ENCODE data around the gene DDX39B. TPM values are rescaled to one million over a fixed set of nuclear protein-coding genes. Genes with fewer than 3 reads are reported as not detected.

DDX39B gene
- total RNA-seq (2012; rRNA removed) (640 and 796 TPM in 2 replicates), polyA plus RNA-seq (2012; rRNA removed) (371 and 477 TPM in 2 replicates), Bru-seq, nascent RNA (percentile 67 among the genes with signal in this experiment), BruChase-seq, experiment 1, labeled RNA remaining after a 6-hour chase (percentile 73 among the genes with signal in this experiment), BruChase-seq, experiment 2, labeled RNA remaining after a 2-hour chase (percentile 75 among the genes with signal in this experiment)
- 398 and 588 TPM in 2 replicates for polyA plus RNA-seq (2012; cell fraction: cytosol; rRNA removed)
- polyA plus RNA-seq (2012; cell fraction: nucleus; rRNA removed; ENCODE audit: low replicate concordance) = 1,377 and 2,192 TPM in 2 replicates
- long read RNA-seq, full-length matches to known transcripts = 73 of 96 reads
- long read RNA-seq, partial matches to known transcripts = 5 of 96 reads
- long read RNA-seq, other reads (novel, unspliced or antisense) = 18 of 96 reads

DNA sequence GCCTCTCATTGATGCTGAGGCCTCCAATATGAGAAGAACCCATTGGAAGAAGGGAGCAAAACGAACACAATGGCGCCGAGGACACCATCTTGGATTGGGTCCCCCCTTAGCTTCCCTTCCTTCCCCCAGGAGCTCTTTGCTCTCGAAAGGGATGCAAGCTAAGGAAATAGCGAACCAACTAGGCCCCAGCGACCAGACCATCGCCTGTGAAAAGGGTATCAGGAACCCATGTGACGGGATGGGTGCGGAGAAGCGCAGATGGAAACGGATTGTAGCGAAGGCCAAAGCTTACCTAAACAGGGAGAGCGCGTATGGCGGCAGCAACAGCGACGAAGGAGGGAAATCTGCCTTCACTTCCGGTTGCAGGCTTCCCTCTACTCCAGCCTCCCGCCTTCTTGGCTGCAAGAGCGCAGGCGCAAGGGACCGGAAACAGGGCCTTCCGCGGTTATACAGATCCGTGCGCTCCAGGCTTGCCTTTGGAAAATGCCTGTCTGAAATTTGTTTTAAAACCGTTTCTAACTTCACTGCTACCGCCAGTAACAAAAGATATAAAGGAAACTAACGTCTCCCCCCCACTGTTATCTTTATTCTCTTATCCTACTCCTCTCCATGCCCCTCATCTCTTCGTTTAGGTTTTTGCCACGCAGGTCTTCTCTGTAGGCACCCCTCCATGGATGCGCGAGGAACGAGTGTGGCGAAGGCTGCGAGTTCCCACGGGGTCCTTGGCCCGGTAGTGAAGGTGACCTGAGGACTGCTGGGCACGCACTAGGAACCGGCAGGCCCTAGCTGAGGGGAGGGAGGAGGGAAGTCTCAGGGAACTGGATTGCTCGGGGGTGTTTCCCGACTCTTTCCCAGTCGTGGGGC lies at the start of gene DDX39B:
Gene DDX39B (minus strand): TSS at position 346 of the 864 bp plus-strand sequence. CDS start 1,471 bp downstream, outside the sequence.
- H3K27ac ChIP-seq (ENCODE audit: insufficient read depth, low read length) = peak within 1 kb of the TSS; percentile 83
- H2BK5ac ChIP-seq (ENCODE audit: low read depth, low read length, poor library complexity, severe bottlenecking) = peak within 1 kb of the TSS; percentile 99
- DNase-seq (peak; percentile 98), ATAC-seq (ENCODE audit: low read depth) (peak; percentile 83)
- intact Hi-C loops (cut with micrococcal nuclease) (loop anchor here (1.0 kb wide), 2 partner anchors 49 to 143 kb away; no protein-coding TSS in a partner anchor), in situ Hi-C loops (cut with MboI; ENCODE audit: low sequenced_read_pairs) (loop anchor here (5.0 to 10.0 kb wide), 2 partner anchors 50 to 293 kb away; no protein-coding TSS in a partner anchor), dilution Hi-C loops (cut with HindIII; ENCODE audit: low sequenced_read_pairs, unreplicated experiment) (no loop called here)
- H3K4me3 ChIP-seq (ENCODE audit: insufficient read depth, low read depth, low read length) = peak within 1 kb of the TSS; percentile 72
- peaks cover 10% of the 10 kb centered on the region for H3K4me1 ChIP-seq (ENCODE audit: control insufficient read depth, insufficient read depth, low read length)
- H2AK5ac ChIP-seq (ENCODE audit: low read depth, low read length) = peak within 1 kb of the TSS; percentile 99
- H3K36me3 ChIP-seq (ENCODE audit: control insufficient read depth, insufficient read depth, low read length) = peaks cover 26% of the 10 kb centered on the region
- BruUV-seq (replicated peaks) = no TSS peak
- H3K4me2 ChIP-seq (ENCODE audit: low read depth, low read length) = peak within 1 kb of the TSS; percentile 85
- H4K8ac ChIP-seq (ENCODE audit: low read depth in 2 of 2, low read length in 2 of 2) = peak within 1 kb of the TSS; percentile 87 to 99
- H2BK15ac ChIP-seq (ENCODE audit: low read depth, low read length) = peak within 1 kb of the TSS; percentile 67; the same call in 1 of the 3 replicates
- peak within 1 kb of the TSS; percentile 85 for H2BK120ac ChIP-seq (ENCODE audit: low read depth, low read length)
- H4K5ac ChIP-seq (ENCODE audit: low read depth, low read length) = peak within 1 kb of the TSS; percentile 87
- H3K18ac ChIP-seq (ENCODE audit: low read depth, low read length) = peak within 1 kb of the TSS; percentile 69
- ChIA-PET POLR2A (ENCODE audit: unreplicated experiment) (interaction anchor here (0.5 to 1.0 kb wide), 5 partner anchors 46 to 1427 kb away, joined by 3 to 8 read pairs (median 4); no protein-coding TSS in a partner anchor), CTCF (interaction anchor here (0.6 to 1.5 kb wide), 4 partner anchors 9 to 57 kb away, joined by 3 to 6 read pairs (median 3); no protein-coding TSS in a partner anchor)
- H3K14ac ChIP-seq (replicated peaks; ENCODE audit: low read depth, low read length) = peak within 1 kb of the TSS; percentile 100
- peak within 1 kb of the TSS; percentile 77; the same call in 1 of the 2 replicates for H2BK20ac ChIP-seq (ENCODE audit: low read depth, low read length)
- H3K27me3 ChIP-seq (ENCODE audit: control insufficient read depth, insufficient read depth, low read length) = no peaks in the 10 kb centered on the region
- peaks cover 10 to 54% of the 10 kb centered on the region in 2 experiments for H3K79me1 ChIP-seq (ENCODE audit: low read depth in 1 of 2, low read length in 2 of 2)
- no peaks in the 10 kb centered on the region for H3K9me3 ChIP-seq (ENCODE audit: control insufficient read depth, insufficient read depth, low read length)
- peak within 1 kb of the TSS; percentile 99 for H3K23ac ChIP-seq (ENCODE audit: low read depth, low read length)
- H2AFZ ChIP-seq (replicated peaks; ENCODE audit: low read length, poor library complexity) = peak within 1 kb of the TSS; percentile 93
- H4K20me1 ChIP-seq (ENCODE audit: insufficient read depth, low read length) = peaks cover 49% of the 10 kb centered on the region
- peak within 1 kb of the TSS; percentile 99 for H3K9ac ChIP-seq (ENCODE audit: low read depth, low read length)
- peak within 1 kb of the TSS; percentile 99 for H4K91ac ChIP-seq (ENCODE audit: insufficient read depth, low read depth, low read length)
- 0% methylated on average over 12 of the region's 43 CpGs; no CpG with 5 or more reads in 1 of the 2 experiments for WGBS, 2 experiments (ENCODE audit: extremely low coverage in 2 of 2, insufficient read length in 1 of 2)
- H3K56ac ChIP-seq (ENCODE audit: extremely low read depth, insufficient read depth, low read length) = peak within 1 kb of the TSS; percentile 99
- H2AK9ac ChIP-seq (replicated peaks; ENCODE audit: low read depth, low read length, poor library complexity) = peak within 1 kb of the TSS; percentile 98
- H3K4ac ChIP-seq (ENCODE audit: low read depth, low read length) = peak within 1 kb of the TSS; percentile 96
- H3K9me1 ChIP-seq (ENCODE audit: insufficient read depth, low read length) = 0 out of 2 replicates have a peak, but pooled peaks cover 6% of the 10 kb centered on the region
- TF ChIP-seq RFX5 (IDR thresholded peaks at IDR 0.05; ENCODE audit: low read depth, low read length) (no peak), NFE2L2 (IDR thresholded peaks at IDR 0.05; ENCODE audit: low read depth, low read length) (no peak), MAZ (IDR thresholded peaks at IDR 0.05; ENCODE audit: borderline replicate concordance, low read depth, low read length) (peak; percentile 54), RAD21 (IDR thresholded peaks at IDR 0.05; ENCODE audit: low read length) (0 out of 2 replicates have a peak, but pooled peaks have one; percentile 13), POLR2A (IDR thresholded peaks at IDR 0.05; ENCODE audit: low read depth, low read length) (peak; percentile 98), MXI1 (IDR thresholded peaks at IDR 0.05; ENCODE audit: borderline replicate concordance, low read depth, low read length) (peak; percentile 77), FOS (IDR thresholded peaks at IDR 0.05; ENCODE audit: low read depth, low read length) (no peak), SMC3 (IDR thresholded peaks at IDR 0.05; ENCODE audit: low read depth, low read length) (no peak), MAFK (IDR thresholded peaks at IDR 0.05; ENCODE audit: low read depth, low read length) (no peak), BHLHE40 (IDR thresholded peaks at IDR 0.05; ENCODE audit: low read depth, low read length) (peak; percentile 8; the same call in 1 of the 2 replicates), RCOR1 (IDR thresholded peaks at IDR 0.05; ENCODE audit: insufficient replicate concordance, low read length) (peak; percentile 52)
- TF ChIP-seq, protein P1, sequence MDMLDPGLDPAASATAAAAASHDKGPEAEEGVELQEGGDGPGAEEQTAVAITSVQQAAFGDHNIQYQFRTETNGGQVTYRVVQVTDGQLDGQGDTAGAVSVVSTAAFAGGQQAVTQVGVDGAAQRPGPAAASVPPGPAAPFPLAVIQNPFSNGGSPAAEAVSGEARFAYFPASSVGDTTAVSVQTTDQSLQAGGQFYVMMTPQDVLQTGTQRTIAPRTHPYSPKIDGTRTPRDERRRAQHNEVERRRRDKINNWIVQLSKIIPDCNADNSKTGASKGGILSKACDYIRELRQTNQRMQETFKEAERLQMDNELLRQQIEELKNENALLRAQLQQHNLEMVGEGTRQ (IDR thresholded peaks at IDR 0.05; ENCODE audit: low read depth, low read length) = no peak
